Gastroesophageal sphincter (tissue), 3 donors: ENCODE data around the gene GPR149.

Source experiments
- CTCF ChIP-seq, 4 experiments: fragments of 200-600 bp in 2 of 4; fragments of 450-650 bp in 2 of 4; sonication (generic) in 1 of 4; IDR thresholded peaks; one replicate each; pipeline ENCODE4 v1.5.1; 2017 to 2019; ENCODE audit warnings: antibody characterized with exemption in 4 of 4, mild to moderate bottlenecking in 2 of 4, moderate library complexity in 2 of 4
- EP300 ChIP-seq: sonication (generic); formaldehyde crosslinking; IDR thresholded peaks from one replicate; pipeline ENCODE4 v1.6.1; 2017; ENCODE audit warnings: antibody characterized with exemption, mild to moderate bottlenecking

- no peak for TF ChIP-seq CTCF (IDR thresholded peaks at IDR 0.05)
- no peak for TF ChIP-seq EP300
These were observed 92.0 kb downstream of the GPR149 start for GRCh38 chr3:154338008-154338407.
